ENCODE results near the gene KIF5C. TPM values are rescaled to one million over a fixed set of nuclear protein-coding genes. Genes with fewer than 3 reads are reported as not detected.

The KIF5C gene
- total RNA-seq, 1 donor from 2014 or later, result 63.1 TPM

GRCh38 chr2:148906124-148906523 is 31.1 kb downstream of the KIF5C start:
- no peaks in the 10 kb centered on the region for H3F3A ChIP-seq (ENCODE audit: low read depth)
- H3K4me1 Mint-ChIP-seq, result peaks cover 32% of the 10 kb centered on the region
- peaks cover 4% of the 10 kb centered on the region for H3K27me3 Mint-ChIP-seq (ENCODE audit: insufficient read depth, low read depth)

GRCh38 chr2:148907085-148907785 is 32.2 kb downstream of the KIF5C start:
- no peak overlapping the region for H3K9ac ChIP-seq
- no peak for DNase-seq (ENCODE audit: low spot score)
- TF ChIP-seq EZH2 (IDR thresholded peaks at IDR 0.05) (no peak), EZH2phosphoT487 (IDR thresholded peaks at IDR 0.05) (no peak), CTCF (IDR thresholded peaks at IDR 0.05) (no peak)
- H3K79me2 ChIP-seq (ENCODE audit: low read depth), result peaks cover 88% of the 10 kb centered on the region
- H3K27ac ChIP-seq, result no peak overlapping the region
- no peak overlapping the region for H3K4me2 ChIP-seq
- H3K36me3 ChIP-seq, result no peaks in the 10 kb centered on the region
- H3K4me1 ChIP-seq, result peaks cover 16% of the 10 kb centered on the region
- Mint-ChIP-seq H3K27me3 (ENCODE audit: insufficient read depth, low read depth) (peaks cover 3% of the 10 kb centered on the region), H3K9me3 (peaks cover 9% of the 10 kb centered on the region), H3K27ac (no peak overlapping the region), H3K36me3 (peaks cover 45% of the 10 kb centered on the region), H3K4me1 (peaks cover 22% of the 10 kb centered on the region), H3K4me3 (no peak overlapping the region)
- H3K27me3 ChIP-seq, result no peaks in the 10 kb centered on the region
- H2AFZ ChIP-seq (replicated peaks), result no peak overlapping the region
- H3F3A ChIP-seq (ENCODE audit: low read depth), result no peaks in the 10 kb centered on the region
- H3K9me3 ChIP-seq (ENCODE audit: low read depth), result no peaks in the 10 kb centered on the region
- no peak overlapping the region for H3K4me3 ChIP-seq
- H4K20me1 ChIP-seq (ENCODE audit: low read depth), result peaks cover 65% of the 10 kb centered on the region

More at GRCh38 chr2:148906124-148906523, 31.1 kb downstream of the KIF5C start:
- no peaks in the 10 kb centered on the region for H3K27me3 ChIP-seq
- TF ChIP-seq EZH2phosphoT487 (IDR thresholded peaks at IDR 0.05) (no peak), CTCF (IDR thresholded peaks at IDR 0.05) (no peak), EZH2 (IDR thresholded peaks at IDR 0.05) (no peak)
- no peak overlapping the region for H3K4me3 ChIP-seq
- H3K27ac ChIP-seq, result no peak overlapping the region
- H3K79me2 ChIP-seq (ENCODE audit: low read depth), result peaks cover 89% of the 10 kb centered on the region
- peaks cover 24% of the 10 kb centered on the region for H3K4me1 ChIP-seq
- H3K4me2 ChIP-seq, result no peak overlapping the region
- H3K36me3 Mint-ChIP-seq, result peaks cover 45% of the 10 kb centered on the region
- no peaks in the 10 kb centered on the region for H3K9me3 ChIP-seq (ENCODE audit: low read depth)
- H2AFZ ChIP-seq (replicated peaks), result no peak overlapping the region
- peaks cover 70% of the 10 kb centered on the region for H4K20me1 ChIP-seq (ENCODE audit: low read depth)
- H3K4me3 Mint-ChIP-seq, result no peak overlapping the region
- H3K36me3 ChIP-seq, result no peaks in the 10 kb centered on the region
- H3K9ac ChIP-seq, result no peak overlapping the region
- peaks cover 9% of the 10 kb centered on the region for H3K9me3 Mint-ChIP-seq
- H3K27ac Mint-ChIP-seq, result no peak overlapping the region
- no peak for DNase-seq (ENCODE audit: low spot score)

- Histone ChIP-seq H3K9ac (no peak overlapping the region), H3K9me3 (ENCODE audit: low read depth) (no peaks in the 10 kb centered on the region), H3K4me1 (peaks cover 16% of the 10 kb centered on the region), H3K79me2 (ENCODE audit: low read depth) (peaks cover 90% of the 10 kb centered on the region), H3K27ac (no peak overlapping the region), H3K4me3 (no peak overlapping the region), H3K4me2 (no peak overlapping the region), H3K36me3 (no peaks in the 10 kb centered on the region), H2AFZ (replicated peaks) (no peak overlapping the region), H4K20me1 (ENCODE audit: low read depth) (peaks cover 54% of the 10 kb centered on the region), H3F3A (ENCODE audit: low read depth) (no peaks in the 10 kb centered on the region), H3K27me3 (no peaks in the 10 kb centered on the region)
- no peak overlapping the region for H3K4me3 Mint-ChIP-seq
- peaks cover 3% of the 10 kb centered on the region for H3K27me3 Mint-ChIP-seq (ENCODE audit: insufficient read depth, low read depth)
- peaks cover 9% of the 10 kb centered on the region for H3K9me3 Mint-ChIP-seq
- no peak overlapping the region for H3K27ac Mint-ChIP-seq
- peaks cover 46% of the 10 kb centered on the region for H3K36me3 Mint-ChIP-seq
- no peak for DNase-seq (ENCODE audit: low spot score)
- peaks cover 23% of the 10 kb centered on the region for H3K4me1 Mint-ChIP-seq
- TF ChIP-seq CTCF (IDR thresholded peaks at IDR 0.05) (no peak), EZH2 (IDR thresholded peaks at IDR 0.05) (no peak), EZH2phosphoT487 (IDR thresholded peaks at IDR 0.05) (no peak)
Observed at GRCh38 chr2:148909114-148909513, 34.1 kb downstream of the KIF5C start.
